ENCODE results near the gene EEF2KMT. TPM values are rescaled to one million over a fixed set of nuclear protein-coding genes. Genes with fewer than 3 reads are reported as not detected.
"Not testable (repeated sequence)": the region's sequence is repeated elsewhere in the genome, so short reads cannot be mapped to it uniquely, and the experiment has no call there.

Gene EEF2KMT
- total RNA-seq, 1 donor from 2014 or later: 12.9 TPM

DNA sequence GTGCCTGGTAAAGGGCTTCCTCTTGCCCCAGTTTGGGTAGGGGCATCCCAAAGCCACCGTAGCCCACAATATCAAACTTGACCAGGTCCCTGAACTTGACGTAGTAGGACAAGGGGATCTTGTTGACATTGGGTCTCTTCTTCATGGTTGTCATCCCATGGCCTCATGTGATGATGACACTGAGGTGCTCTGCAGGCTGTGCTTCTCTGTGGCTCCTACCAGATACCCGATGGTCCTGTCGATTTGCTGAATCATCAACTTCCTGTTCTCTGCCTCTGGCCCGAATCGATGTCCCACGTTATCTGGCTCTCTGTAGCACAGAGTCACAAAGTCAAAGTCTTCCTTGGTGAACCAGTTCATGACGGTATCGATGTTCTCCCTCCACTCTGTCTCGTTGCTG lies 13.3 kb upstream of the EEF2KMT start:
- not testable (repeated sequence) for H3K4me1 Mint-ChIP-seq (ENCODE audit: low read depth, unreplicated experiment); H3K36me3 Mint-ChIP-seq (ENCODE audit: unreplicated experiment); H3K4me3 Mint-ChIP-seq (ENCODE audit: unreplicated experiment); H3K9me3 Mint-ChIP-seq (ENCODE audit: unreplicated experiment); H3K27me3 Mint-ChIP-seq (ENCODE audit: unreplicated experiment); H3K27ac Mint-ChIP-seq (ENCODE audit: unreplicated experiment); DNase-seq

DNA sequence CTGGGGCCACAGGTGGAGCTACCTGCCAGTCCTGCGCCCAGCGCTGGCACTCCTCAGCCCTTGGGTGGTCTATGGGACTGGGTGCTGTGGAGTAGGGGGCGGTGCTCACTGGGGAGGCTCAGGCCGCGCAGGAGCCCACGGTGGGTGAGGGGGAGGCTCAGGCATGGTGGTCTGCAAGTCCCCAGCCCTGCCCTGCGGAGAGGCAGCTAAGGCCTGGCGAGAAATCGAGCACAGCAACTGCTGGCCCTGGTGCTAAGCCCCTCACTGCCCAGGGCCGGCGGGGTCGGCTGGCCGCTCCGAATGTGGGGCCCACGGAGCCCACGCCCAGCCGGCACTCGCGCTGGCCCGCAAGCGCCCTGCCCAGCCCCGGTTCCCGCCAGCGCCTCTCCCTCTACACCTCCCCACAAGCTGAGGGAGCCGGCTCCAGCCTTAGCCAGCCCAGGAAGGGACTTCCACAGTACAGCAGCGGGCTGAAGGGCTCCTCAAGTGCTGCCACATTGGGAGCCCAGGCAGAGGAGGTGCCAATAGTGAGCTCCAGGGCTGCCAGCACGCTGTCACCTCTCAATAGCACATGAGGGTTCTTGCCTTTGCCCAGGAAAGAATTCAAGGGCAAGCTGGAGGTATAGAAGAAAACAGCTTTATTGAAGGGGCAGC lies 11.0 kb upstream of the EEF2KMT start:
- DNase-seq: no peak
- H3K4me1 Mint-ChIP-seq (ENCODE audit: low read depth, unreplicated experiment): no peaks in the 10 kb centered on the region
- no peak overlapping the region for H3K27ac Mint-ChIP-seq (ENCODE audit: unreplicated experiment)
- no peaks in the 10 kb centered on the region for H3K9me3 Mint-ChIP-seq (ENCODE audit: unreplicated experiment)
- no peaks in the 10 kb centered on the region for H3K36me3 Mint-ChIP-seq (ENCODE audit: unreplicated experiment)
- H3K27me3 Mint-ChIP-seq (ENCODE audit: unreplicated experiment): peaks cover 5% of the 10 kb centered on the region
- TF ChIP-seq, protein P1, sequence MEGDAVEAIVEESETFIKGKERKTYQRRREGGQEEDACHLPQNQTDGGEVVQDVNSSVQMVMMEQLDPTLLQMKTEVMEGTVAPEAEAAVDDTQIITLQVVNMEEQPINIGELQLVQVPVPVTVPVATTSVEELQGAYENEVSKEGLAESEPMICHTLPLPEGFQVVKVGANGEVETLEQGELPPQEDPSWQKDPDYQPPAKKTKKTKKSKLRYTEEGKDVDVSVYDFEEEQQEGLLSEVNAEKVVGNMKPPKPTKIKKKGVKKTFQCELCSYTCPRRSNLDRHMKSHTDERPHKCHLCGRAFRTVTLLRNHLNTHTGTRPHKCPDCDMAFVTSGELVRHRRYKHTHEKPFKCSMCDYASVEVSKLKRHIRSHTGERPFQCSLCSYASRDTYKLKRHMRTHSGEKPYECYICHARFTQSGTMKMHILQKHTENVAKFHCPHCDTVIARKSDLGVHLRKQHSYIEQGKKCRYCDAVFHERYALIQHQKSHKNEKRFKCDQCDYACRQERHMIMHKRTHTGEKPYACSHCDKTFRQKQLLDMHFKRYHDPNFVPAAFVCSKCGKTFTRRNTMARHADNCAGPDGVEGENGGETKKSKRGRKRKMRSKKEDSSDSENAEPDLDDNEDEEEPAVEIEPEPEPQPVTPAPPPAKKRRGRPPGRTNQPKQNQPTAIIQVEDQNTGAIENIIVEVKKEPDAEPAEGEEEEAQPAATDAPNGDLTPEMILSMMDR (IDR thresholded peaks at IDR 0.05; ENCODE audit: partially characterized antibody, unreplicated experiment): no peak
- no peak overlapping the region for H3K4me3 Mint-ChIP-seq (ENCODE audit: unreplicated experiment)

DNA sequence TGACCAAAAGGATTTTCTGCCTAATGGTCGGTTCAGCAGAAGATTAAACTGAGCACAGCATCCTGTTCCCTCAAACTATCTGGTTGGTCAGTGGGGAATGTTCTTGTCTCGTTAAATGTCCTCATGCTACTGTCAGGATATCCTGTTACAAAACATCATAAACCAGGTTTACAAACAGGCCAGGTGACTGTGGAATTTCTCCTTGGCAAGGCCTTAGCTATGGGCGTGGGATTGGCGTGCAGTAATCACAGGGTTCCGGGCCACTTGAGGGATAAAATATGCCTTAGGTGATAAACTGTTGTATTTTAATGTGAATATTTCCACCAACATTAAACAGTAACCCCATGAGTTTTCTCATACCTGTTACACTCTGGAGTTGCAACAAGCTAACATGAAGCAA lies 7.4 kb upstream of the EEF2KMT start:
- not testable (repeated sequence) for H3K4me1 Mint-ChIP-seq (ENCODE audit: low read depth, unreplicated experiment); H3K27ac Mint-ChIP-seq (ENCODE audit: unreplicated experiment); H3K4me3 Mint-ChIP-seq (ENCODE audit: unreplicated experiment); H3K36me3 Mint-ChIP-seq (ENCODE audit: unreplicated experiment); DNase-seq; H3K27me3 Mint-ChIP-seq (ENCODE audit: unreplicated experiment); H3K9me3 Mint-ChIP-seq (ENCODE audit: unreplicated experiment)

DNA sequence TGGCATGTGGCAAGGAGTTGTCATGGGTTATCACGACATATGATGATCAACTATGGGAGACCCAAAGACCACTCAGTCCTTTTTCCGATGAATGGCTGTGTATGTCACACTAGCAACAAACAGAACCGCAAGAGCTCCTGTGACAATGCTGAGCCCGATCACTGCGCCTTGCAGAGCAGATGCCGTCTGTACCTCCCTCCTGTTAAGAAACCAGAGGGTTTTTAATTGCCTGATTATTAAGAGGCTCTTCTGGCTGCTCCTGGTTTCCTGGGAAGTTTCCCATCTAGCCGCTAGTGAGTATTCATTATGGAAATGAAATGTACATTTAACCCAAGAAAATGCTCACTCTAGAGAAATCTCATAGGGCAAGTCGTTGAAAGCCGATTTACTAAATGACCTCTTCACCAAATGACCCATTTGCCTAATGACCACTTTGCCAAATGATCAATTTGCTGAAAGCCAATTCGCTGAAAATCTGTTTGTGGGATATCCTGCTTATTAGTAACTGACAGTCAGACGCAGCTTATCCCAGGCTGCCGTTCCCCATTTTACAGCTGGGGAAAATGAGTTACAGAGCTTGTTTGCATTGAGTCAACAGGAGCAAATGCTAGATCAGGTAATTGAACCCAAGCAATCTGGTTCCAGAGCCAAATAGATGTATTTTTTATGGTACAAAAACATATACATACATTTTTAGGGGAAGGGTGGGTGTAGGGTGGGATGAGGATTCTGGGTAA lies 5.9 kb upstream of the EEF2KMT start:
- not testable (repeated sequence) for H3K4me1 Mint-ChIP-seq (ENCODE audit: low read depth, unreplicated experiment); H3K4me3 Mint-ChIP-seq (ENCODE audit: unreplicated experiment); DNase-seq; H3K27me3 Mint-ChIP-seq (ENCODE audit: unreplicated experiment); H3K9me3 Mint-ChIP-seq (ENCODE audit: unreplicated experiment); H3K36me3 Mint-ChIP-seq (ENCODE audit: unreplicated experiment)
- peak overlapping the region; percentile 81 for H3K27ac Mint-ChIP-seq (ENCODE audit: unreplicated experiment)

DNA sequence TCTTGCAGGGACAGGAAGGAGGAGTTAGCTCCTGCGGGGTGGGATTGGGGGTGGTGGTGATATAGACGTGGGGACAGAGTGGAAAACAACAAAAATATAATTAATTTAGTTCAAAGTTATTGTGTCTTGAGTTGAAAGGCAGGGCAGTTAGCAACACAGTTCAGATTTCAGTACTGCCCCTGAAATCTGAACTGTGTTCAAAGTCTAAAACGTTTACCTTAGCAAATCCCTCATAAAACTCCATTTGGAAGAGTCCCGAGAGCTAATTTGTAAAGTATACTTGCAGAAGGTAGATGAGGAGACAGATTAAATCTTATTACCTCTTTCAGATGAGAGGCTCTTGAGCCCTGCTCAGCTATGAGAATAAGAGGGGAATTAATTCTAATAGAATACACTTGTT lies 1.6 kb upstream of the EEF2KMT start:
- H3K4me3 Mint-ChIP-seq (ENCODE audit: unreplicated experiment): peak overlapping the region; percentile 78
- H3K4me1 Mint-ChIP-seq (ENCODE audit: low read depth, unreplicated experiment); DNase-seq; H3K9me3 Mint-ChIP-seq (ENCODE audit: unreplicated experiment); H3K36me3 Mint-ChIP-seq (ENCODE audit: unreplicated experiment); H3K27me3 Mint-ChIP-seq (ENCODE audit: unreplicated experiment); H3K27ac Mint-ChIP-seq (ENCODE audit: unreplicated experiment): not testable (repeated sequence)

DNA sequence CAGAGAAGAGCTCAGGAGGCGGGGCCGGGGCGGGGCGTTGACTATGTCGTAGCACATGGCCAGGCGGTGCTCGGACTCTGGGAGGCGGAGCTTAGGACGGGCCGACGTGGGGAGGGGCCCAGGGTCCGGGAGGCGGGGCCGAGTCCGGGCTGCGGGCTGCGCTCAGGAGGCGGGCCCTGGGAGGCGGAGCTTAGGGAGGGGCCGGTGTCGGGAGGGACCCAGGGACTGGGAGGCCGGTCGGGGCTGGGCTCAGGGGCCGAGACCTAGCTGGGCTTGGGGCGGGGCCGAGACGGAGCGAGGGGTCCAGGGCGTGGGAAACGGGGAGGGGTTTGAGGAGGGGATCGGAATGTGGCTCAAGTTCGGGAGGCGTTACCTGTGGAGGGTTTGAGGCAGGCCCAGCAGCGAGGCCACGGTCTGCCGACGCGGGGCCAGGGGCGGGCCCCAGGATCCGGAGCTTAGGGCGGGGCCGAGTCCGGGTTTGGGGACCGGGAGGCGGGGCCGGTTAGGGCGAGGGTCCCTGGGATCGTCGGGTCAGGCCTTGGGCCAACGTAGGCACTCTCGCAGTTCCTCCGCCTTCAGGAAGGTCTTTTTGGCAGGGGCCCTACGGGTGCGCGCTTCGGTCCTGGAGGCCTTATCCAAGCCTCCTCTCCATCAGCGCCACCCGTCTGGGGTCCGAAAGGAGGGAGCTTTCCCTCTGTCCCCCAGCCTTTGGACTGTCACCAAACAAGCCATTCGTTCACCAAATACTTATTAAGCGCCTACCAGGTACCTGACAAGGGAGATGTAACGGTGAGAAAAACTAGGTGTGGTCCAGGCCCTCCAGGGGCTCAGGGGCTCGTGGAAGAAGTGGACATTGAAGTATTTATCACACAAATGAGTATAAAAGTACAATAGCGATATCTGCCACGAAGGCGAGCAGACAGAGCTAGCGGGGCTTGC lies 895 bp upstream of the EEF2KMT start:
- Mint-ChIP-seq H3K4me3 (ENCODE audit: unreplicated experiment) (peak overlapping the region; percentile 78), H3K27ac (ENCODE audit: unreplicated experiment) (peak overlapping the region; percentile 59)
- not testable (repeated sequence) for H3K27me3 Mint-ChIP-seq (ENCODE audit: unreplicated experiment); H3K9me3 Mint-ChIP-seq (ENCODE audit: unreplicated experiment); H3K4me1 Mint-ChIP-seq (ENCODE audit: low read depth, unreplicated experiment); H3K36me3 Mint-ChIP-seq (ENCODE audit: unreplicated experiment)
- DNase-seq: peak; percentile 76

DNA sequence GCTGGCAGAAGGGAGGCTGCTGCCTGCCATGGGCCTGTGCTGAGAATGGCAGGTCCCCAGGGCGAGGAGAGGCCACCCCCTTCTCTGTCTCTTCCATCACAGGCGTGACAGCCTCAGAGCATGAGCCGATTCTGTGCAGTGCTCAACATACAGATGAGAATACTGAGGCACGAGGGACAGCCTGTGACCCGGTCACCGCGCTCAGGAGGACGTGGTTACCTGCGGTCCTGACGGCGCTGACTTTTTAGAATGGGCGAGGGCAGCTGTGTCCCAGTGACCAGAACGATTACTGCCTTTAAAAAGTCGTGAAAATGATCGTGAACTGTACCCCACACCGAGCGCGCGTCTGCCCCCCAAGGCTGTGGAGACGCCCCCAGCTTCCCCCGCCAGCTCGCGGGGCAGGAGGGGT lies 530 bp downstream of the EEF2KMT start:
- H3K4me3 Mint-ChIP-seq (ENCODE audit: unreplicated experiment): peak overlapping the region; percentile 90
- peak; percentile 76 for DNase-seq
- H3K27me3 Mint-ChIP-seq (ENCODE audit: unreplicated experiment); H3K36me3 Mint-ChIP-seq (ENCODE audit: unreplicated experiment); H3K9me3 Mint-ChIP-seq (ENCODE audit: unreplicated experiment): not testable (repeated sequence)
- H3K27ac Mint-ChIP-seq (ENCODE audit: unreplicated experiment): peak overlapping the region; percentile 87
- H3K4me1 Mint-ChIP-seq (ENCODE audit: low read depth, unreplicated experiment): peaks cover 13% of the 10 kb centered on the region

DNA sequence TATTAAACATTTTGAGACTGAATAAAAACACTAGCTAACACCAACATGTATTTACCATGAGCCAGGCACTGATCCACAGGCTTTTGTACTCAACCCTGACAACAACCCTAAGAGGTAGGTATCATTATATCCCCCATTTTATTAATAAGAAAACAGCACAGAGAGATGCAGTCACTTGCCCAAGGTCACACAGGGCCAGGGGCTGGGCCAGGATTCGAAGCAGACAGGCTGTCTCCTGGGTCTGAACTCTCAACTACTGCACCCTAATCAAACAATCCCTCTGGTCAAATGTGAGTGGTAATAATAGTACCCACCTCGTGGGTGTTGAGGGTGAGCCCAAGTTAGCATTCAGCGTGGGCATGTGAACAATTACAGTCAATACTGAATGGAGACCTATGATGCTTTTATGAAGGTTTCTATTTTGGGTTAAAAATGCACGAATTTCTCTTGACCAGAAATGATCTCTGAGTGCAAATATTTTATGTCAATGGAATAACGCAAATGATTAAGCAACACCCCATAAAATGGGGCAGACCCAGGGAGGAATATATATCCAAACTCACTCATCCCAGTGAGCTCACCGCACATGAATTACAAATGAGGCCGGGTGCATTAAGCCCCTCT lies 1.0 kb downstream of the EEF2KMT start:
- H3K4me1 Mint-ChIP-seq (ENCODE audit: low read depth, unreplicated experiment): peaks cover 14% of the 10 kb centered on the region
- H3K4me3 Mint-ChIP-seq (ENCODE audit: unreplicated experiment): peak overlapping the region; percentile 90
- not testable (repeated sequence) for H3K36me3 Mint-ChIP-seq (ENCODE audit: unreplicated experiment); DNase-seq; H3K27me3 Mint-ChIP-seq (ENCODE audit: unreplicated experiment); H3K9me3 Mint-ChIP-seq (ENCODE audit: unreplicated experiment)
- peak overlapping the region; percentile 87 for H3K27ac Mint-ChIP-seq (ENCODE audit: unreplicated experiment)

DNA sequence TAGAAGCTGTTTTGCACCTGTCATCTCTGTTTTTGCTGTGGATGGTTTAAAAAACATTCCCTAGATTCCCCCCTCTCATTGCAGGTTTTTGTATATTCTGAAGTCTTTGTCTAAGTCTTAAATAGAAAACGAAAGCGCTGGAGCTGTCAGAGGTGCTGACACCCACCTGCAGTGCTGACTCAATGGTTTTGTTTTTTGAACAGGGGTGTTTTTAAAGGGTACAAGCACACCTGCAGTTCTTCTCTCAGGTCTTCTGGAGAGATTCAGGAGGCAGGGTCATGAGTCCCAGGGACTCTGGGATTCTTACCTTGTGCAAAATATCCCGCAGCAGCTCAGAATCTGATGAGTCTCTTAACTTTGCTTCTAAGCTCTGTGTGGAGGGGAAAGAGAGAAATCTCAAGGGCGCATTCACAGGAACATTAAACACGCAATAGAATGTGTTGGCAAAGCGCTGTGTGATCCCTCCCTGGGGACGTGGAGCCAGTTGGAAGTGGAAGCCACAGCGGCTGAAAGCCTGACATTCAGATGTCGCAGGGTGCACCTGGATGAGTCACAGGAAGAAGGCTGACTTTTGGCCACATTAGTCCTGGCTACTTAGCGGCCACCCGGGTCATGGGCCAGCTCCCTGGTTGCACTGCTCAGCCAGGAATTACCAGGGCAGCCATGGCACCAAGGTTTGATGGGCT lies 2.3 kb downstream of the EEF2KMT start:
- H3K27me3 Mint-ChIP-seq (ENCODE audit: unreplicated experiment); H3K9me3 Mint-ChIP-seq (ENCODE audit: unreplicated experiment); H3K27ac Mint-ChIP-seq (ENCODE audit: unreplicated experiment); H3K4me3 Mint-ChIP-seq (ENCODE audit: unreplicated experiment); H3K36me3 Mint-ChIP-seq (ENCODE audit: unreplicated experiment): not testable (repeated sequence)
- peak; percentile 41 for DNase-seq
- H3K4me1 Mint-ChIP-seq (ENCODE audit: low read depth, unreplicated experiment): peaks cover 14% of the 10 kb centered on the region

DNA sequence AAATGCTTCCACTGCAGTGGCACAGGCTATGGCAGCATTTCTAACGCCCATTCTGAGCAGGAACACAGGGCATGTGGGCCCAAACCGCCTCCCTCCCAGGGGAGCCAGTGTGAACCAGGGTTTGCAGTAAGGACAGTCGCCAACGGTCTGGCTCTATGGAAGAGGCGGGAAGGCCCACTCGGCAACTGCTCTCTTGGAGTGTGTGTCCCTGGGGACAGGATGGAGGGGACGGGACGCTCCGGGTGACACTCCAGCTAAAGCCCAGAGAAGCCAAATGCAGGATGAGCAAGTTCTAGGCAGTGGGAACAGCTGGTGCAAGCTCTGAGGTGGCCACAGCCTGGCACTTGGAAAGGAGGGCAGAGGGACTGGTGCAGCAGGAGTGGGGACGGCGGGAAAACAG lies 3.8 kb downstream of the EEF2KMT start:
- H3K4me1 Mint-ChIP-seq (ENCODE audit: low read depth, unreplicated experiment): peaks cover 14% of the 10 kb centered on the region
- DNase-seq; H3K9me3 Mint-ChIP-seq (ENCODE audit: unreplicated experiment); H3K4me3 Mint-ChIP-seq (ENCODE audit: unreplicated experiment); H3K27ac Mint-ChIP-seq (ENCODE audit: unreplicated experiment); H3K27me3 Mint-ChIP-seq (ENCODE audit: unreplicated experiment); H3K36me3 Mint-ChIP-seq (ENCODE audit: unreplicated experiment): not testable (repeated sequence)
